Measurements from ENCODE around the gene MCF2L. TPM values are rescaled to one million over a fixed set of nuclear protein-coding genes. Genes with fewer than 3 reads are reported as not detected.

Gene MCF2L
- total and polyA plus RNA-seq, 10 of the 15 experiments (the other 5 are each of a cell fraction or from before 2014, with no cell fraction given) = 0.06 to 1.1 (median 0.21) TPM; not detected in 2

- intact Hi-C loops (cut with micrococcal nuclease; ENCODE audit: unreplicated experiment) = no loop called here
- DNase-seq (ENCODE audit: low read depth, low spot score) (no peak), FAIRE-seq (no peak), ATAC-seq (no peak)
- 55% methylated on average over 18 of the region's 19 CpGs for WGBS (ENCODE audit: insufficient coverage, insufficient replicate concordance, low lambda C conversion rate, missing lambda C conversion rate)
- Histone ChIP-seq H3K36me3 (ENCODE audit: control insufficient read depth in 2 of 2, insufficient read depth in 2 of 2, low read length in 1 of 2) (no peaks in the 10 kb centered on the region), H3K27ac (ENCODE audit: control insufficient read depth, insufficient read depth) (no peak overlapping the region), H3K79me2 (ENCODE audit: control insufficient read depth, insufficient read depth, low read length) (no peaks in the 10 kb centered on the region), H3K27me3 (replicated peaks in 1 of 2; ENCODE audit: control insufficient read depth in 2 of 2, insufficient read depth in 2 of 2, low read length in 1 of 2) (no peaks in the 10 kb centered on the region), H3K4me2 (ENCODE audit: control insufficient read depth, insufficient read depth) (no peak overlapping the region), H2AFZ (ENCODE audit: control insufficient read depth, low read depth, low read length) (no peak overlapping the region), H3K9ac (ENCODE audit: control insufficient read depth, insufficient read depth, low read length) (no peak overlapping the region), H4K20me1 (ENCODE audit: control insufficient read depth, insufficient read depth) (no peaks in the 10 kb centered on the region), H3K9me3 (replicated peaks; ENCODE audit: control insufficient read depth, insufficient read depth, low read length) (no peaks in the 10 kb centered on the region), H3K4me1 (ENCODE audit: control insufficient read depth, insufficient read depth, low read length) (no peaks in the 10 kb centered on the region), H3K4me3 (no peak overlapping the region)
- ChIA-PET RAD21 (ENCODE audit: unreplicated experiment) (no interaction called here), CTCF (no interaction called here), SMC1A (ENCODE audit: uncharacterized antibody, unreplicated experiment) (no interaction called here), POLR2A (no interaction called here)
- in situ Hi-C loops (cut with MboI) = no loop called here
- no TSS peak for BruUV-seq (replicated peaks)
- TF ChIP-seq BMI1 (IDR thresholded peaks at IDR 0.05; ENCODE audit: borderline replicate concordance) (no peak), HSF1 (IDR thresholded peaks at IDR 0.05; ENCODE audit: low read depth, low read length) (no peak), PAX5 (IDR thresholded peaks at IDR 0.05; ENCODE audit: borderline replicate concordance, low read depth, low read length) (no peak), KAT2A (conservative IDR thresholded peaks at IDR 0.05; ENCODE audit: control insufficient read depth, low read depth, low read length) (no peak), RBBP5 (conservative IDR thresholded peaks at IDR 0.05) (no peak), TAF1 (IDR thresholded peaks at IDR 0.05; ENCODE audit: borderline replicate concordance, low read depth, low read length) (no peak)
These were observed 97.7 kb downstream of the MCF2L start for GRCh38 chr13:113066746-113067145.
